GM19468 (cell line): ENCODE results near the gene CRHR2.

ENCODE experiments used
- ATAC-seq: cut with Tn5 transposase; IDR thresholded peaks from one replicate; pipeline ENCODE4 v1.9.1; 2021; ENCODE audit warnings: mild to moderate bottlenecking, moderate library complexity, moderate number of reproducible peaks; ENCODE audit not compliant: unreplicated experiment; ENCODE audit errors: extremely low read depth

The CRHR2 gene

GRCh38 chr7:30707391-30708357 lies 25.4 kb upstream of the CRHR2 start:
- no peak for ATAC-seq

- ATAC-seq, result no peak
Measured at GRCh38 chr7:30706908-30707307, 24.7 kb upstream of the CRHR2 start.

- no peak for ATAC-seq
Measured at GRCh38 chr7:30706316-30706715, 24.1 kb upstream of the CRHR2 start.

GRCh38 chr7:30705596-30705995 lies 23.3 kb upstream of the CRHR2 start:
- no peak for ATAC-seq

- no peak for ATAC-seq
Measured at GRCh38 chr7:30705008-30705407, 22.8 kb upstream of the CRHR2 start.

GRCh38 chr7:30703756-30704155 lies 21.5 kb upstream of the CRHR2 start:
- ATAC-seq, result no peak

GRCh38 chr7:30702200-30702599 lies 19.9 kb upstream of the CRHR2 start:
- ATAC-seq, result no peak

GRCh38 chr7:30700941-30701340 lies 18.7 kb upstream of the CRHR2 start:
- ATAC-seq, result no peak

- no peak for ATAC-seq
Measured at GRCh38 chr7:30699706-30700495, 17.6 kb upstream of the CRHR2 start.

GRCh38 chr7:30698481-30698880 lies 16.2 kb upstream of the CRHR2 start:
- ATAC-seq, result no peak

- ATAC-seq, result no peak
Measured at GRCh38 chr7:30697719-30698460, 15.6 kb upstream of the CRHR2 start.

- ATAC-seq, result no peak
Measured at GRCh38 chr7:30694774-30695721, 12.8 kb upstream of the CRHR2 start.

GRCh38 chr7:30694218-30694745 lies 12.0 kb upstream of the CRHR2 start:
- ATAC-seq, result no peak

- no peak for ATAC-seq
Measured at GRCh38 chr7:30692882-30693281, 10.6 kb upstream of the CRHR2 start.

GRCh38 chr7:30692438-30692837 lies 10.2 kb upstream of the CRHR2 start:
- no peak for ATAC-seq

- ATAC-seq, result no peak
Measured at GRCh38 chr7:30690011-30690410, 7.8 kb upstream of the CRHR2 start.

GRCh38 chr7:30688718-30689221 lies 6.5 kb upstream of the CRHR2 start:
- no peak for ATAC-seq

GRCh38 chr7:30687604-30688003 lies 5.3 kb upstream of the CRHR2 start:
- no peak for ATAC-seq

GRCh38 chr7:30684351-30684750 lies 2.1 kb upstream of the CRHR2 start:
- no peak for ATAC-seq
